ENCODE data around the gene CHMP4A. TPM values are rescaled to one million over a fixed set of nuclear protein-coding genes. Genes with fewer than 3 reads are reported as not detected.
"Not testable (repeated sequence)": the region's sequence is repeated elsewhere in the genome, so short reads cannot be mapped to it uniquely, and the experiment has no call there.

Gene CHMP4A
- polyA plus RNA-seq, 3 donors, result 50.6 to 70.2 (median 58.2) TPM

DNA sequence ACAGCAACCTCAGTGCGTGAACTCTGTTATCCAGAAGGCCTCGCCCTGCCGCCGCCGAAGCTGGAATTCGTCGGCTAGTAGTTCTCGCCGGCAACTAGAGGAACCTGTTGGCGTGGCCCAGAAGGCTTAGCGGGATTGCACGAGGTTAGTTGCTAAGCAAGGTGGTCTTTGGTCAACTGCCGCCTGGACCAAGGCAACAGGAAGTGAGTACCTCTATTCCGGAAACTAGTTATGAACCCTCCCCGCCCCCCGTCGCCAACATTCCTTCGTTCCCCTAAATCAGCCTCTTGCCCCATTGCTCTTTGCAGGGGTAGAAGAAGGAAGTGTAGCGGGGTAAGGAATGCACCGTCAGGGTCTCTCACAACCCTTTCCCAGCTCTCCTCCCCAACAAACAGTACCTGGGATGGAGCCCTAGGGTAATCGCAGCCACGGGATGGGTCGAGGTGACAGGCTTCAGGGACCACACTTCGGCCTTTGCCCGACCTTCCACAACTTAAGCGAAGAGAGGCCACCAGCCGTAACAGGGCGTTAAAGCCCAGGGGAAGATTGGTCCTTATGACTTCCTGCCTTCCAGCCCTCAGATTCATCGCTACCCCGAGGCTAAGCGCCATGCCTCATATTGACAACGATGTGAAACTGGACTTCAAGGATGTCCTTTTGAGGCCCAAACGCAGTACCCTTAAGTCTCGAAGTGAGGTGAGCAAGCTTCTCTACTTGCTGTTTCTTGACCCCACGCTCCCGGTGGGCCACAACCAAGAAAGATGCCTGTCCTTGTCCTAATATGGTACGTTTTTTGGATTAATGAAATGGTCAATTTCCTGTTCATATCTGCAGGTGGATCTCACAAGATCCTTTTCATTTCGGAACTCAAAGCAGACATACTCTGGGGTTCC lies 19.6 kb upstream of the CHMP4A start, which contains the start of gene GMPR2:
Gene GMPR2 (plus strand): TSS at position 285 of the 893 bp plus-strand sequence. CDS start 325 bp downstream, at position 610.
- DNase-seq, result no peak

DNA sequence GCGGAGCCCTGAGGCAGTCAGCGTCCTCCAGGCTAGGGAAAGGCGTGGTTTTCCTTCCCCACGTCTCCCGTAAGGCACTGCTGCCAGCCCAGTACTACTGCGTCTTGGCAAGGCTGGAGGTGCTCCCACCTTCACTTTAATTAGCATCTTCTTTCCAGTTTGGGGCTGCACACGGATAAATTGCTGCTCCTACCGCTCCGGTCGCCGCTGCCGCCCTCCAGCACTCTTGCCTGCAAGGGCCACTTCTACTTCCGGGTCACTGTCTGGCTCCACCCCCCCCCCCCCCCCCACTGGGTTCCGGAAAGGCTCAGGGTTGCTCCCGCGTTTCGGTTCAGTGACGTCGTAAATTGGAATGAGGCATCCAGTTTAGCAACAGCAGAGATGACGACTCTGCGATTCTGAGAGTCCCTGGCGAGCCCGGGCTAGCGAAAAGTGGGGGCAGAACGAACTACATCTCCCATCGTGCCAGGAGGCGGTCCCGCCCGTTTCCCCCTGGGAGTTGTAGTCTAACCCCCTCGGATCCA lies 18.9 kb upstream of the CHMP4A start, which contains the start of gene NEDD8:
Gene NEDD8 (minus strand): TSS at position 247 of the 524 bp plus-strand sequence. CDS start 100 bp downstream, at position 147.
- DNase-seq, result peak; percentile 90

DNA sequence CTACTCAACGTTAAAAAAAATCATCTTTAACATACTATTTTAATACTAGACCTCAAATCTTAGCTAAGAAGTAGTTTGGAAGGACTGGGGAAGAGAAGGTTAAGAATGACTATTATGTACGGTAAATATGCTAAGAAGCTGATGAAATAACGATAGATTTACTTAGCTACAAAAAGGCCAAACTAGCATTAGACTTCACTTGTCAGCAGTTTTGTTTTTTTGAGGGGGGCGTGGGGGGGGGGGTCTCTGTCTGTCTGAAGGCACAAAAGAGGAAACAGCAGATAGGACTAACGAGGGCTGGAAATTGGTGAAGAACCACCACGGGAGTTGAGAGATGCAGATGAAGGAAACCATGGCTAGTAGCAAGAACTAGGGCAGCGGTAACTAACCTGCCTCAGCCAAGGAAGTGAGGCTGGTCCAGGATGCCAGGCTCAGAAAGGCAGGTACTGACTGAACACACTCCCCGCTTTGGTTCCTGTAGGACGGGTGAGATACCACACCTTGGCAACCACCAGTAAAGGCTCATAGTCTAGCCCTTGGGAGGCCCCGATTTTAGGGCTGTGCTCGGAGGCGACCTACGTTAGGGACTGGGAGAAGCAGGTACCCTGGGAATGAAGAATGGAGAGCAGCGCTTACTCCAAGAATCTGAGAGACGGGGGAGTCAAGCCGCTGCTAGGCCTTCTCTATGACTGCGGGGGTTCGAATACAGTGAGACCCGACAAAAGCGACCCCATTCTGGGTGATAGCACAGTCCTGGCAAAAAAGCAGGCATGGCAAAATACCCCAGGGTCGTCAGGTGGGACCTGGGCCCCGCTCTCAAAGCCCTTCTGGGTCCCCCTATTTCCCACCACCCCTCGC lies 18.2 kb upstream of the CHMP4A start:
- DNase-seq, result no peak

DNA sequence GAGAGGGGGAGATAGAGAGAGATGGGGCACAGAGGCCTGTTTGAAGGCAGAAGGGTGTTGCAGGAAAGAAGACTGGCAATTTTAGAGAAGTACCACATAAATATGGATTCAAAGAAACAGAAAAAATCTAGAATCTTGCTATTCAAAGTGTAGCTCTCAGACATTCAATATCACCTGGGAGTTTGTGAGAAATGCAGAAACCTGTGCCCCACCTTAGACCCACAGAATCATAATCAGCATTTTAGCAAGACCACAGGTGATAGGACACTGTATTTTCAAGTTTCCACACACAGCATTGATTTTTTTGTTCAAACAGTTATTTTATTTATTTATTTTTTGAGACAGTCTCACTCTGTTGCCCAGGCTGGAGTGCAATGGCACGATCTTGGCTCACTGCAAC lies 15.6 kb upstream of the CHMP4A start:
- no peak for DNase-seq

DNA sequence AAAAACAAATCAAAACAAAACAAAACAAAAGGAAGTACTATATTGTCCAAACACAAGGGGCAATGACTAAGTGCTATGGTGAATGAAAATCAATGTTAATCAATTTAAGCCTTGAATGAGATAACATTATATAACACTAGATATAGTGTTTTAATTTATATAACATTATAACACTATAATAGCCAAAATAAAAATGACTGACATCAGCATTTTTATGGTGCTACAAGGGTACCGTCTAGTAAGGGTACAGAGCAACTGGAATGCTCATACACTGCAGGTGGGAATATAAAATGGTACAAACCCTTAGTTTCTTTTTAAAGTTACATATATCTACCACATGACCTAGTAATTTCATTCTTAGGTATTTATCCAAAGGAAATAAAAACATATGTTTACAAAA lies 13.2 kb upstream of the CHMP4A start:
- DNase-seq, result no peak

- no peak for DNase-seq
These were observed 11.4 kb upstream of the CHMP4A start for GRCh38 chr14:24224618-24225071.

DNA sequence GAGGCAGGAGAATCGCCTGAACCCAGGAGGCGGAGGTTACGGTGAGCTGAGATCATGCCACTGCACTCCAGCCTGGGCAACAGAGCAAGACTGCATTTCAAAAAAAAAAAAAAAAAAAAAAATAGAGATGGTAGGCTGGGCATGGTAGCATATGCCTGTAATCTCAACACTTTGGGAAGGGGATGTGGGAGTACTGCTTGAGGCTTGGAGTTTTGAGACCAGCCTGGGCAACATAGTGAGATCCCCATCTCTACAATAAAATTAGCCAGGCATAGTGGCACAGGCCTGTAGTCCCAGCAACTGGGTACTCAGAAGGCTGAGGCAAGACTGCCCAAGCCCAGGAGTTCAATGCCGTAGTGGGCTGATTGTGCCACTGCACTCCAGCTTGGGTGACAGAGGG lies 9.7 kb upstream of the CHMP4A start:
- DNase-seq, result not testable (repeated sequence)

- DNase-seq, result no peak
These were observed 6.2 kb upstream of the CHMP4A start for GRCh38 chr14:24219521-24219920.

DNA sequence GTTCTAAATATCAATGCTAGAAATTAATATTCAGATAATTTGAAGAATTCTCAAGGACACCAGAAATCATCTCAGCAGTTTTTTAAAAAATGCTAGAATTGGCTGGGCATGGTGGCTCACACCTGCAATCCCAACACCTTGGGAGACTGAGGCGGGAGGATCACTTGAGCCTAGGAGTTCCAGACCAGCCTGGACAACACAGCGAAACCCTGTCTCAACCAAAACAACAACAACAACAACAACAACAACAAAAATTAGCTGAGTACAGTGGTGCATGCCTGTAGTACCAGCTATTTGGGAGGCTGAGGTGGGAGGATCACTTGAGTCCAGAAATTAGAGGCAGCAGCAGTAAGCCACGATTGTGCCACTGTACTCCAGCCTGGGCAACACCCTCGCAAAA lies 5.8 kb upstream of the CHMP4A start:
- no peak for DNase-seq

GRCh38 chr14:24216876-24217275 lies 3.6 kb upstream of the CHMP4A start:
- not testable (repeated sequence) for DNase-seq

DNA sequence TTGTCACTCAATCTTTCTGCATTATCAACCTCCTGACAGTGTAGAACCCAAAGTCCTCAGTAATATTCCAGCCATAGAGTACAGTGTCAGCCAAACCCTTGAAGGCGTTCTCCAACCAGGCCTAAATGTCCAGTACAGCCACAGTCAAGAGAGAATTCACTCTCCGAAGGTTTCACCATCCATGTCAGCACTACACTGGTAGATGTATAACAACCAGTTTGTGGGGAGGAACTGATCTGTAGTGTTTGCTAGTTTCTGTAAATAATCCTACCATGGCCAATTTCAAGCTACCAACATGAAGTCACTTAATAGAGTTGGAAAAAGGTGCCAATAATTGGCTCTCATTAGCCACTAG lies 3.0 kb upstream of the CHMP4A start:
- no peak for DNase-seq

DNA sequence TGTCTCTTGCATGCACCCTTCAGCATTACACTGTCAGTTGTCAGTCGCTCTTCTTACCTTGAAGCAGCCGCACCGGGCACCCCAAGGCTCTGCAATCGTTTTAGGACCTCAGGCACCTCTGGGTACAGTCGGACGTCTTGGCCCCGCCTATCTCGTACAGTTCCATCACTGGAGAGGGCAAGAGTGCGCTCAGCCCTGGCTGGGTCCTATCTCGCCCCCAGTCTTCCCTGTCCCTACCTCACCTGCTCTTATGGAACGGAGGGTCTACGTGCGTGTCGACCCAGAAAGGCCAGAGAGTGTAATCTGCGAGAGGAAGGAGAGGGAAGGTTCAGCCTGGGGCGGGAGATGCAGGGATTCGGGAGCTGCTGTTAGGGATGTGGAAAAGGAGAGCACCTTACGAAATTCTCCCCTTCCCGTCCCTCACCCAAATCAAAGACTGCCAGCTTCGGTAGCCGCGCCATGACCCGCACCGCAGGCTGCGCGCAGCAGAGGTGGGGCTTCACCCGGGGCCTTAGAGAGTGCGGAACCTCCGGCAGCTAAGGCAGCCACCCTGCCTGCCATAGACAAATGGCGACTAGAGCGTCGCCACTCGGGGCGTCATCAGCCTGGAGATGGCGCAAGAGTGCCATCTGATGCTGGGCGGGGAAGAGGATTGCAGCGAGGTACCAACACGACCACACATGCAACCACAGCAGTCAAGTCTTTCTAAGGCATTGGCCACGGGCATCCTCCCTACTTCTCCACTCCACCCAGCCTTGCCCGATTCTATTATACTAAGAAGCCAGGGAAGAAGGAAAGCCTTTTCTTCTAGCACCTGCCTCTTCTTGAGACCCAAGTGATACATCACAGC lies 2.4 kb upstream of the CHMP4A start, which contains the start of gene MDP1:
Gene MDP1 (minus strand): TSS at position 572 of the 850 bp plus-strand sequence. CDS start 111 bp downstream, at position 461.
- peak; percentile 87 for DNase-seq

GRCh38 chr14:24213866-24214662 lies 776 bp upstream of the CHMP4A start:
- no peak for DNase-seq

- DNase-seq, result no peak
These were observed 2.0 kb downstream of the CHMP4A start for GRCh38 chr14:24211311-24211710.

DNA sequence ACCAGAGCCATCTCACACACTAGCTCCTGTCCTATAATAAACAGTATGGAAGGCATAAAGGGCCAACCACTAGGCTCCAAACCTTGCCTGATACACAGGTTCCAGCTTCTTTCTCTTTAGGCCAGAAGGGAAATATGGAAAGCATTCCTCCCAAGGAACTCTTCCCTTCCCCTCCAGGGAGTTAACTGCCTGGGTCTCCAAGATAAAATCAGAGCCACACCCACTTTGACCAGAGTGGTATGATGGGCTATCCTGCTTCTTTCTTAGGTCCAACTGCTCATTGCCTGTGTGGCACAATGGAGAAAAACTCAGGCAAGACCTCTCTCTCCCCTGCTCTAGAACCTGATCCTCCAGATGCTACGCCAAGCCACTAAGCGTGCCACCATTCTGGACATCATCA lies 5.7 kb downstream of the CHMP4A start:
- DNase-seq, result no peak

DNA sequence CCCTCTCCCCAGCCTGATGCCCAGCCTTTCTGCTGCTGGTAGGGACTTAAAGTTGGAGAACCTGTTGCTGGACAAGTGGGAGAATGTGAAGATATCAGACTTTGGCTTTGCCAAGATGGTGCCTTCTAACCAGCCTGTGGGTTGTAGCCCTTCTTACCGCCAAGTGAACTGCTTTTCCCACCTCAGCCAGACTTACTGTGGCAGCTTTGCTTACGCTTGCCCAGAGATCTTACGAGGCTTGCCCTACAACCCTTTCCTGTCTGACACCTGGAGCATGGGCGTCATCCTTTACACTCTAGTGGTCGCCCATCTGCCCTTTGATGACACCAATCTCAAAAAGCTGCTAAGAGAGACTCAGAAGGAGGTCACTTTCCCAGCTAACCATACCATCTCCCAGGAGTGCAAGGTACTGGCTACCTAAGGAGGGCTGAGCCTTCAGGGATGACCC lies 6.2 kb downstream of the CHMP4A start:
- DNase-seq, result no peak

DNA sequence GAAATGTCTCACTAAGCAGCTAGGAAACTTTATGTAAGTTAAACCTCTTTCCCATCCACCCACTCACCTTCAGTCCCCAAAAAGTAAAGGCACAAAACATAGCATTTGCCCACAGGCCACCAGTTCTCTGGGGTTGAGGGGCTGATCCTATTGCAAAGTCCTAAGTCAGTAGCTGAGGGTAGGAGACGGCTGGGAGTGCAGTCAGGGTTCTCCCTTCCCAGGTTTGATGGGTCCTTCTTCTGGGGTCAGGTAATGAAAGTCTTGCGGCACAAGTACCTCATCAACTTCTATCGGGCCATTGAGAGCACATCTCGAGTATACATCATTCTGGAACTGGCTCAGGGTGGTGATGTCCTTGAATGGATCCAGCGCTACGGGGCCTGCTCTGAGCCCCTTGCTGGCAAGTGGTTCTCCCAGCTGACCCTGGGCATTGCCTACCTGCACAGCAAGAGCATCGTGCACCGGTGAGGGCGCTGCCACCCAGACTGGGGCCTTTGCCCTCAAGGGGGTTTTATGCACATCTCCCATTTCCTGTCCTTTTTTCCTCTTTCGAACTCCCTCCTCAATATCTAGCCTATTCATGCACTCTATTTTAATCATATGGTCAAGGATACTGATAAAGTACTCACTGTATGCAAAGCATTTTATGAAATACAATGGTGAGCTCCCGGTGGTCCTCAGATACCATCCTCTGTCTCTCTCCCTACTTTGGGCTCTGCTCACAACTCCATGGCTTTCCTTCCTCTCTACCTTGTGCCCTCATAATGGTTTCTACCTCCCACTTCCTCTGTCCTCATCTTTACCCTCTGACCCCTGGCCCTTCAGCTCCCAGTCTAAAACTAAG lies 6.8 kb downstream of the CHMP4A start:
- DNase-seq, result no peak

- DNase-seq, result no peak
These were observed 8.8 kb downstream of the CHMP4A start for GRCh38 chr14:24204163-24205146.

Data from renal pelvis (tissue), 4 donors.